Stimulated activated CD4-positive, alpha-beta T cell treated with anti-CD3 and anti-CD28 coated beads, Interleukin-2, amount 100 ng/mL, for 48 hours (primary cell): ENCODE data around the gene OXLD1.
A peak's percentile ranks its signal among the peaks of the same experiment; 100 is the strongest.
"Not testable (repeated sequence)": the region's sequence is repeated elsewhere in the genome, so short reads cannot be mapped to it uniquely, and the experiment has no call there.

Experiments
- DNase-seq, 2 donors: peaks; one replicate each; pipeline ENCODE4 v3.0.0-alpha.2; 2020

Gene OXLD1

DNA sequence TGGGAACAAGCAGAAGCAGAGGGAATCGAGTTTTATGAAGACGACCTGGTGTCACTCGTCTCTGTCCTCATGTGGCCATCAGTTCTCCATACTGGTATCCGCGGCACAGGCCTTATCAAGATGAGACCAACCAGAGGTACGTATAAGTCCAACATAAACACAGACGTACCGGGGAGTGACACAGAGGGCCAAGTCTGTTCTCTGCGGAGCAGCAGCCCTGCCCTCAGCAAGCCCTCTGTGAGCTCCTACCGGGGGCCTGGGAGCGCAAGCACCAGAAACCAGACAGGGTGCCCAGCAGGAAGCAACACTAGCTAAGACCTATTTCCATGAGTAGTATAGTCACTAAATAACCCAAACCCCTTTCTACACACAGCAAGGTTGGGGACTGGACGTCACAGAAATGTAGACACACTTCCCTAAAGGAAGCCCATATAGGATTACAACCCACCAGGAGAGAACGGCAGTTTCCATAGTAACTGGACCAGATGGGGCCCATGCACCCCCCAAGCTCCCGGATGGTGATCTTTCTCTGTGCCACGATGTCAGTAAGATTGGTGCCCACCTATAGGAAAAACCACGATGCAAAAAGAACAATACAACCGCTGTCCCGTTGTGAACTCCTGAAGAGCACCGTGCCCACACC is 16.3 kb upstream of the OXLD1 start:
- DNase-seq, result no peak

DNA sequence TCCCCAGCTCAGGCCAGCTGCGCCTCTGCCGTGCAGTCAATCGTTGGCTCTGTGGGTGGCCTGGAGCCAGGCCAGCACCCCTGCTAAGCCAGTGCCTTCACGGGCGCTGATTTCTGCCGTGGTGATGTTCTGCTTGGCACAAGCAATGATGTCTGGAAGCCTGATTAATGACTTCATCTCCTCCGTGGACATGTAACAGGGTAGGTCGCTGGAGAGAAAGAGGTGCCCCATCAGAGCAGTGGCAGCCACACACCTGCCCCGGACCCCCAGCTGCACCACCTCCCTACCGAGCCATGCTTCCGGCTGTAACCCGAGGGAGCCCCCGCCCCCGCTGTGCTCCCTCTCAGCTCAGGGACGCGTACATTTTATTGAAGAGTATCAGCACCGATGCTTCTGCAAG is 15.3 kb upstream of the OXLD1 start:
- no peak for DNase-seq

GRCh38 chr17:81680150-81680549 is 13.7 kb upstream of the OXLD1 start:
- no peak for DNase-seq

DNA sequence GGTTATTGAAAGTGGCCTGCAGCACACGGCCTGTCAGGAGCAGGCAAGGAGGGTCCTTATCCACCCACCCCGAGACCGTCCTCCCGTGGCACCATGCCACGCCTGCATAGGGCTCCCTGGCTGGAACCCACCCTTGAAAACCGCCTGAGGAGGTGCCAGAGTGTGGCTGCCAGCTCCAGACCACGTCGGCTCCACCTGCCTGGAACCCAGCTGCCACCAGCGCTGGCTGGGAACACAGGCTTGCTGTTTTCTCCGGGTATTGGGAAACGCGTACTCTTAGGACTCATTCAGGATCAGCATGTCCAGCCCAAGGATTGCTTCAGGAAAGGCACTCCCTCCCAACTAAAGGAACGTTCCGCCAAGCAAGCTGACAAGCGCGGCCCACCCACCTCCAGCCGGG is 10.5 kb upstream of the OXLD1 start:
- no peak for DNase-seq

DNA sequence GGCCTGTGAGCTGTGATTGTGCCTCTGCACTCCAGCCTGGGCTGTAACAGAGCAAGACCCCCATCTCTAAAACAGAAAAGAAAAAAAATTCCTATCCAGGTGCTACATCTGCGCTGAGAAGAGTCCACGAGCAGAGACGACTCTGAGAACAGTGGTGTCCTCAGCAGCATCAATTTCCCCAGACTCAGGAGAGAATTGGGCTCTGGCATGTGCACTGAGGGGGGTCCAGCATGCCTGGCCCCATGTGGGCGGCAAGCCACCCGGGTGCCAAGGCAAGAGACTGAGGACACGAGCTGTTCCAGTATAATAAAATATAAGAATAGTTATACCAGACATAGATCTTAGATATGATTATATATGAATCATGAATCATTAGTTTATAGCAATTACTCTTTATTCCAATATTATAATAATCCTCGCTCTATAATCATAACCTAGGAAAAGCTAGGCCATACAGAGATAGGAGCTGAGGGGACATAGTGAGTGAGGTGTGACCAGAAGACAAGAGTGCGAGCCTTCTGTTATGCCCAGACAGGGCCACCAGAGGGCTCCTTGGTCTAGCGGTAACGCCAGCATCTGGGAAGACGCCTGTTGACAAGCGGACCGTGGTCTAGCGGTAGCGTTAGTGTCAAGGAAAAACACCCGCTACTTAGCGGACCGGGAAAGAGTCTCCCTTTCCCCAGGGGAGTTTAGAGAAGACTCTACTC is 9.3 kb upstream of the OXLD1 start:
- not testable (repeated sequence) for DNase-seq

GRCh38 chr17:81673561-81674258 is 7.3 kb upstream of the OXLD1 start:
- no peak for DNase-seq

GRCh38 chr17:81672954-81673353 is 6.5 kb upstream of the OXLD1 start:
- no peak for DNase-seq

GRCh38 chr17:81672504-81672903 is 6.1 kb upstream of the OXLD1 start:
- DNase-seq, result no peak

- DNase-seq, result no peak
These were observed 1.3 kb upstream of the OXLD1 start for GRCh38 chr17:81667754-81668153.

- DNase-seq, result no peak
These were observed 388 bp downstream of the OXLD1 start for GRCh38 chr17:81666092-81666341.

GRCh38 chr17:81665205-81666091 is 957 bp downstream of the OXLD1 start:
- DNase-seq, result peak; percentile 51

- DNase-seq, result no peak
These were observed 2.3 kb downstream of the OXLD1 start for GRCh38 chr17:81664051-81664470.

DNA sequence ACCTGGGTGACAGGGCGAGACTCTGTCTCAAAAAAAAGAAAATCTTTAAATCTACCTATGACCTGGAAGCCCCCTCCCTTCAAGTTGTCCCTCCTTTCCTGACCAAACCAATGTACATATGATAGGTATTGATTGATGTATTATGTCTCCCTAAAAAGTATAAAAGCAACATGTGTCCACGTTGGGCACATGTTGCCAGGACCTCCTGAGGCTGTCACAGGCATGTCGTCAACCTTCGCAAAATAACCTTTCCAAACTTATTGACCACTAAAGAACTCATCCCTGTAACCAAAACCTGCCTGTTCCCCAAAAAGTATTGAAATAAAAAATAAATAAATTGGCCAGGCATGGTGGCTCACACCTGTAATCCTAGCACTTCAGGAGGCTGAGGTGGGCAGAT is 4.4 kb downstream of the OXLD1 start:
- no peak for DNase-seq

DNA sequence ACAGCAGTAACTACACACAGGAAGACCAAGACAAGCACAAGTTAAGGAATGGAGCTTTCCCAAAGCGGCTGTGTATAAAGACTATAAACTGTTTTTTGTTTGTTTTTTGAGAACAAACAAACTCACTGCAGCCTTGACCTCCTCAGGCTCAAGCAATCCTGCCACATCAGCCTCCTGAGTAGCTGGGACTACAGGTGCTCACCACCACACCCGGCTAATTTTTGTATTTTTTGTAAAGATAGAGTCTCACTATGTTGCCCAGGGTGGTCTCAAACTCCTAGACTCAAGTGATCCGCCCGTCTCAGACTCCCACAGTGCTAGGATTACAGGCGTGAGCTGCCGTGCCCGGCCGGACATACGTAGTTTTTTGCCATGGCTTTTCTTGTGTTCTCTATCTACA is 6.0 kb downstream of the OXLD1 start:
- no peak for DNase-seq

GRCh38 chr17:81659038-81659437 is 7.4 kb downstream of the OXLD1 start:
- DNase-seq, result no peak

DNA sequence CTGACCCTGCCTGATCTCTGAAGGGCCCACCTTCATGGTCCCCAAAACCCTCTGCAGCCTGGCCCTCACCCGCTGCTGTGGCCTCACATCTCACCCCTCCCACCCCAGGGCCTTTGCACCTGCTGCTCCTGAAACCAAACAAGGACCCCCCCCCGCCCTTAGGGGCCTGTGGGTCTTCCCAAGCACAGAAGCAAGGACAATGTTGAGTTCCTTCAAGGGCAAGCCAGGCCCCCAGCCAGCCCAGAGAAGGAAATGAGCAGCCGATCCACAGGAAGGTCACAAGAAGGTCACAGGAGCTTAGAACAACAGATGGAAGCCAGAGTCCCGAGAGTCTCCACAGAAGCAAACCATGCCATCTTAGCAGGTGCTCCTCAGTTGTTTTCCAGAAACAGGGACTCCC is 9.6 kb downstream of the OXLD1 start:
- DNase-seq, result no peak

DNA sequence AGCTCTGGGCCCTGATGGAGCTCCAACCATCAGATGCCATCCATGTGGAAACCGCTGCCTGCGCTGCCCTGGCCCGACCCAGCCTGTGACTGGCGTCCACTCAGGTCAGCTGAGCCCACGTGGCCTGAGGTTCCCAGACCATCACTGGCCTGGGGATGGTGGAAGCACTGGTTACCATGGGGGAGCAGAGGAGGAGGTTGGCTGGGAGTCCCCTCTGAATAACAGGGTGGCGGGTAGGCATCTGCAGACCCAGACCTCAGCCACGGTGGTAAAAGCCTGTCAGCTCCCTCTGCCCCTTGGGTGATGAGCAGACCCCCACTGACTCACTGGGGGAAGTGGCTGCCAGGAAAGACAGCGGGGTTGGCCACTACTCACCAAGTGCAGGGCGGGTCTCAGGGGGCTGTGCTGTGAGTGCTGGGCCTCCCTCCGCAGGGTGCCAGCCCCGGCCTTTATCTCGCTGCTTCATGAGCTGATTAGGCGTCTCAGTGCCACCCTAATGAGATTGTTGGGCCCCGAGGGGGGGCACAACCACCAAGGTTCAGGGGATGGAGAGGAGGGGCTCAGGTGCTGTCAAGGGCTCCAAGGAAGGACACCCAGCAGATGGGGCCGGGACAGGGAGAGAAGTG is 10.2 kb downstream of the OXLD1 start, which contains the start of gene PDE6G:
PDE6G (minus strand) TSS at position 425 of the 626 bp plus-strand sequence. CDS start 3,237 bp downstream, outside the sequence.
- DNase-seq, result no peak

DNA sequence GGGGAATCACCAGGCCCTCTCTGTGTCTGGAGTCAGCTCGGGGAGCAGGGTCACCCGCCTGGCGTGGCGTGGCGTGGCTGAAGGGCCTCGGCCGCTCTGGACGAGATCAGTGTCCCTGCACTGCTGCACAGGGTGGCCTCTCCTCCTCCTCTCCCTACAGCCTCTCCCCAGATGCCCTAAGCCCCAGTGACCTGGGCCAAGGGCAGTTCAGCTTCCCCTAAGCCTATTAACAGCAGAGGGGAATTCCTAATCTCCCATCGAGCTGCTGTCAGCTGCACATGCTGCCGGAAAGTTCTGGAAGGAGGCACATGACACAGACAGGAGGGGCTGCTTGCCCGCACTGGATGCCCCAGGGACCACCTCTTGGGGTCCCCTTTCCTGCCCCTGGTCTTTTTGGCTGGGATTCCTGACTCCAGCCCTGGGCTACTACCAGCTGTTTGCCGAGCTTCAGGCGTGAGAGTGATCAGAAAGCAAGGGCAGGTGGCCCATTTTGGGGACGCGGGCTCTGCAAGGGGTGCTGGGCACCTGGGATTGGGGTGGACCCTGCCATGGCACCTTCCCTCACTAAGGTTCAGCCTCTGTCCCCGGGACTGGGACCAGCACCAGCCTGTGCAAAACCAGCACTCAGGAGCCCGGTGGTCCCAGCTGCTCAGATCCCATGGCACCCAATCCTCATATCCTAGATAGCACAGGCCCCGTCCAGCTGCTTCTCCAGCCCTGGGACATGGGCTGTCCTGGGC is 10.9 kb downstream of the OXLD1 start:
- no peak for DNase-seq

DNA sequence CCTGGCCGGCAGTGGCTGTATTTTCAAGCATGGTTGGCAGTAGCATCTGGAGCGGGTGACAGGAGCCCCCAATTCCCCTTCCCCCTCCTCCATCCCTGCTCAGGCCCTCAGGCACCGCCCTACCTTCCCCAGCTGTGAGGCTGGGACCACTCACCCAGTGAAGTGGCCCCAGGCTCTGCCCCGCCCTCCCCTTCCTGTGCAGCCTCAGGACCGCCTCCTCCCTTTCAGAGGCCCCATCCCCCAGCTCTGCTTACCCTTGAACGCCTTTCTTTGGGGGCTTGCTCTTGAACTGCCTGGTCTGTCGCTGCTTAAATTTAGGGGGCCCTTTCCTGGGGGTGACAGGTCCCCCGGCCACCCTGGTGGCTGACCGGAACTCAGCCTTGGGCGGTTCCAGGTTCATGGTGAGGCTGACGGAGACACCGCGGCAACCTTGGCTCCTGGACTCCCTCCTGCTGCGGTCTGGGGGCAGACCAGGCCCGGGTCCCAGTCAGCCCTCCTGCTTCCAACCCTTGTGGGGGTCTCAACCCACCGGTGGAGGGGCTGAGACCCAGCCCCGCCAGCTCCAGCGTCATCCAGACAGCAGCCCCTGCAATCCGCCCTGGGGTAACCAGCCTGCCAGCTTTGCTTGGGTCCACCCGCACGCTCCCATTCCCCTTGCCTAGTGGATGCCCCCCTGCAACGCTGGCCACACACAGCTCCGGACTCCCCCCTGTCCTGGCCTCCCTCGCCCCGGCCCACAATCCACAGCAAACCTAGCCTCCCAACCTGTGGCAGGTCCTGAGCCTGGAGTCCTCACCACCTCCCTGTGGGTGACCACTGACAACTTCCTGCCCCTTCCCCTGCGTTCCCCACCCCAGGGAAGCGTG is 13.3 kb downstream of the OXLD1 start:
- no peak for DNase-seq

DNA sequence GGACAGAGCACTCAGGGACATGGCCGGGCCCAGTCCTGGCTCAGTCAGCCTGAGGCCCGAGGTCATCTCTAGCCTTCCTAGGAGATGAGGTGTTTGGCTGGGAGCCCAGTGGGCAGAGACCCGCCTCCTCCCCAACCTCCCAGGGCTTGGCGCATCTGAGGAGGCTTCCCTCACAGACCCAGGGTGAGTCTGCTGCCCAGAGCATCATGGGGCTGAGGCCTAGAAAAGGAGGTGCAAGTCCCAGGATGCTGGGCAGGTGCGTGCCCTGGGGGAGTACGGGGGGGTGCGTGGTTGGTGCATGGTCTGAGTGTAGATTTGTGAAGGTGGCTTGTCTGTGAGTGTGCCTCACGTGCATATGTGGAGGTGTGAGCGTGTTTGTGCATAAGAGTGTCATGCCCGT is 14.7 kb downstream of the OXLD1 start:
- no peak for DNase-seq

- no peak for DNase-seq
These were observed 15.5 kb downstream of the OXLD1 start for GRCh38 chr17:81650951-81651350.
